PFSK-1 (cell line): ENCODE data around the gene OSGEP.

ENCODE experiments used
- POLR2AphosphoS5 ChIP-seq: IDR thresholded peaks from 2 replicates; pipeline ENCODE4 v1.6.1; 2012; ENCODE audit warnings: low read depth, mild to moderate bottlenecking, control low read depth, low read length, moderate library complexity
- TF ChIP-seq, protein P1 (sequence below), 2 experiments: IDR thresholded peaks; 2 replicates each; pipeline versions ENCODE4 v1.6.1 to v1.8.0; 2011 to 2012; ENCODE audit warnings: low read depth in 2 of 2, low read length in 2 of 2, control low read depth in 1 of 2, inconsistent platforms in 1 of 2, mild to moderate bottlenecking in 1 of 2, moderate library complexity in 1 of 2; ENCODE audit not compliant: insufficient read depth in 1 of 2

DNA sequence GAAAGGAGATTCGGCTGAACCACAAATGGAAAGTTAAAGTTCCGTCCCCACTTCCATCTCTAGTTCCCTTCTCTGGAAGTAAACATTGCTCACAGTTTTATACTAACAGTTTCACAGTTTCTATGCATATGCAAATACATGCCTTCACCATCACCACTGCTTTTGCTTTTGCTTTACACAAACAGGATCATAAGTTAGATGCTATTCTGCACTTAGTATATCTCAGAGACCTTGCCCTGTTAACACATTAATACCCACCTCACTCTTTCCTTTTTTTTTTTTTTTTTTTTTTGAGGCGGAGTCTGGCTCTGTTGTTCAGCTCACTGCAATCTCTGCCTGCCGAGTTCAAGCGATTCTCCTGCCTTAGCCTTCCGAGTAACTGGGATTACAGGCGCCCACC, 42.2 kb downstream of the OSGEP start:
- TF ChIP-seq, protein P1, sequence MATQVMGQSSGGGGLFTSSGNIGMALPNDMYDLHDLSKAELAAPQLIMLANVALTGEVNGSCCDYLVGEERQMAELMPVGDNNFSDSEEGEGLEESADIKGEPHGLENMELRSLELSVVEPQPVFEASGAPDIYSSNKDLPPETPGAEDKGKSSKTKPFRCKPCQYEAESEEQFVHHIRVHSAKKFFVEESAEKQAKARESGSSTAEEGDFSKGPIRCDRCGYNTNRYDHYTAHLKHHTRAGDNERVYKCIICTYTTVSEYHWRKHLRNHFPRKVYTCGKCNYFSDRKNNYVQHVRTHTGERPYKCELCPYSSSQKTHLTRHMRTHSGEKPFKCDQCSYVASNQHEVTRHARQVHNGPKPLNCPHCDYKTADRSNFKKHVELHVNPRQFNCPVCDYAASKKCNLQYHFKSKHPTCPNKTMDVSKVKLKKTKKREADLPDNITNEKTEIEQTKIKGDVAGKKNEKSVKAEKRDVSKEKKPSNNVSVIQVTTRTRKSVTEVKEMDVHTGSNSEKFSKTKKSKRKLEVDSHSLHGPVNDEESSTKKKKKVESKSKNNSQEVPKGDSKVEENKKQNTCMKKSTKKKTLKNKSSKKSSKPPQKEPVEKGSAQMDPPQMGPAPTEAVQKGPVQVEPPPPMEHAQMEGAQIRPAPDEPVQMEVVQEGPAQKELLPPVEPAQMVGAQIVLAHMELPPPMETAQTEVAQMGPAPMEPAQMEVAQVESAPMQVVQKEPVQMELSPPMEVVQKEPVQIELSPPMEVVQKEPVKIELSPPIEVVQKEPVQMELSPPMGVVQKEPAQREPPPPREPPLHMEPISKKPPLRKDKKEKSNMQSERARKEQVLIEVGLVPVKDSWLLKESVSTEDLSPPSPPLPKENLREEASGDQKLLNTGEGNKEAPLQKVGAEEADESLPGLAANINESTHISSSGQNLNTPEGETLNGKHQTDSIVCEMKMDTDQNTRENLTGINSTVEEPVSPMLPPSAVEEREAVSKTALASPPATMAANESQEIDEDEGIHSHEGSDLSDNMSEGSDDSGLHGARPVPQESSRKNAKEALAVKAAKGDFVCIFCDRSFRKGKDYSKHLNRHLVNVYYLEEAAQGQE (IDR thresholded peaks at IDR 0.05; ENCODE audit: insufficient read depth in 1 of 2, low read depth in 2 of 2, low read length in 2 of 2), result no peak
- no peak for TF ChIP-seq POLR2AphosphoS5
